IMR-90 (cell line): ENCODE measurements around the gene SOX8. TPM values are rescaled to one million over a fixed set of nuclear protein-coding genes. Genes with fewer than 3 reads are reported as not detected.

Experiments
- polyA plus RNA-seq, 3 experiments: library from polyadenylated mRNA; depleted of rRNA; stranded (reverse); fragments of >200 nt; gene quantifications; 2 replicates each; pipeline ENCODE4 v1.2.3, GENCODE V29; 2012; ENCODE audit warnings: low replicate concordance in 1 of 3
- total RNA-seq: library from RNA; depleted of rRNA; stranded (reverse); fragments of >200 nt; gene quantifications from 2 replicates; pipeline ENCODE4 v1.2.3, GENCODE V29; 2012; rRNA removed

The SOX8 gene
- total and polyA plus RNA-seq, 2 of the 4 experiments (the other 2 are of a cell fraction), result under 0.01 to 0.26 TPM

Other genes starting within 250 kb of the SOX8 start
- 13.9 and 17.0 TPM in 2 replicates for gene CIAO3, start 240.8 kb upstream of the SOX8 start, total RNA-seq
- 20.2 and 20.5 TPM in 2 replicates for gene CIAO3, start 240.8 kb upstream of the SOX8 start, polyA plus RNA-seq (2012; rRNA removed)
- gene MSLN, start 221.0 kb upstream of the SOX8 start, total RNA-seq, result not detected in 2 replicates
- gene MSLN, start 221.0 kb upstream of the SOX8 start, polyA plus RNA-seq (2012; rRNA removed), result 0.14 and 0.22 TPM in 2 replicates
- 11.7 and 13.1 TPM in 2 replicates for gene RPUSD1, start 193.4 kb upstream of the SOX8 start, total RNA-seq
- 32.3 and 43.3 TPM in 2 replicates for gene RPUSD1, start 193.4 kb upstream of the SOX8 start, polyA plus RNA-seq (2012; rRNA removed)
- gene CHTF18, start 193.2 kb upstream of the SOX8 start, total RNA-seq, result 3.1 and 3.2 TPM in 2 replicates
- gene CHTF18, start 193.2 kb upstream of the SOX8 start, polyA plus RNA-seq (2012; rRNA removed), result 21.4 and 28.1 TPM in 2 replicates
- not detected in 2 replicates for gene GNG13, start 181.0 kb upstream of the SOX8 start, total RNA-seq
- gene GNG13, start 181.0 kb upstream of the SOX8 start, polyA plus RNA-seq (2012; rRNA removed), result not detected in 2 replicates
- gene LMF1, start 10.8 kb upstream of the SOX8 start, total RNA-seq, result 6.7 and 13.1 TPM in 2 replicates
- gene LMF1, start 10.8 kb upstream of the SOX8 start, polyA plus RNA-seq (2012; rRNA removed), result 7.7 and 11.0 TPM in 2 replicates
- not detected in 2 replicates for gene SSTR5, start 91.0 kb downstream of the SOX8 start, total RNA-seq
- gene SSTR5, start 91.0 kb downstream of the SOX8 start, polyA plus RNA-seq (2012; rRNA removed), result not detected in 2 replicates
- gene C1QTNF8, start 114.5 kb downstream of the SOX8 start, total RNA-seq, result not detected in 2 replicates
- gene C1QTNF8, start 114.5 kb downstream of the SOX8 start, polyA plus RNA-seq (2012; rRNA removed), result not detected in 2 replicates
- 1.6 and 1.7 TPM in 2 replicates for gene CACNA1H, start 171.3 kb downstream of the SOX8 start, total RNA-seq
- gene CACNA1H, start 171.3 kb downstream of the SOX8 start, polyA plus RNA-seq (2012; rRNA removed), result 5.8 and 6.1 TPM in 2 replicates
- not detected in 2 replicates for gene TPSG1, start 243.5 kb downstream of the SOX8 start, total RNA-seq
- not detected in 2 replicates for gene TPSG1, start 243.5 kb downstream of the SOX8 start, polyA plus RNA-seq (2012; rRNA removed)
- not detected in 2 replicates for gene TPSB2, start 248.4 kb downstream of the SOX8 start, total RNA-seq
- gene TPSB2, start 248.4 kb downstream of the SOX8 start, polyA plus RNA-seq (2012; rRNA removed), result not detected in 2 replicates